ENCODE data around the gene MLEC. TPM values are rescaled to one million over a fixed set of nuclear protein-coding genes. Genes with fewer than 3 reads are reported as not detected.
A peak's percentile ranks its signal among the peaks of the same experiment; 100 is the strongest.

Gene MLEC
- total and polyA plus RNA-seq, 9 of the 15 experiments (the other 6 are each of a cell fraction or from before 2014, with no cell fraction given) = 18.5 to 108 (median 57.8) TPM

DNA sequence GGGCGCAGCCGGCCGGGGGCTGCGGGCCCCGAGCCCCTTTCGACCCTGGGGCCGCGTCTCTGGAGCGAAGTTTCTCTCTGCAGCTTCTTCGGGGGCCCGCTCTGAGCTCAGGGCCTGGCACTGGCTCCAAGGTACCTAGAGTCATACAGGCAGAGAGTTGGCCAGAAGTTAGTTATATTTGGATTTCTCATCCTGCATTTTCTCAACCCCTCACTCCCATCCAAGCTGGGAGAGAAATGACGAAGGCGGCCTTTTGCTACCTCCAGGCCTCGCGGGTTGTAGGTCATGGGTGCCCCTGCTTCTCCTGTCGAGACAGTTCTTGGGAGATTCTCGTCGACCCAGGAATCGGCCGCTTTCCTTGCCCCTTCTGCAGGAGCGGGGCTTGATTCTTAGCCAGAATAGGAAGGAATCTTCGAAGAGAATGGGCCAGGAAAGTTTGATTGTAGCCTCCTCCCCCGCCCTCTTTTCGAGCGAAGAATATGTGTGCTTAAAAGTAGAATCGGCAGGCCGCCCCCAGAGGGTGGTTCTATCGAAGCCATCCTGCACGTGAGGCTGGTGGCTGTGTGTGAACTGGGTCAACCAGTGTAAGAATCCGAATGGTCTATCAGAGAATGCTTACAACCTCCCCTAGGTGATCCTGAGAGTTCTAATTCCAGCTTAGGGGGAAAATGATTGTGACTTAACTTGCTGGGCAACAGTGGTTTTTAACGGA, 785 bp downstream of the MLEC start (continued):
- no peak for TF ChIP-seq TAL1 (IDR thresholded peaks at IDR 0.05)
- no peak for TF ChIP-seq MTA3 (IDR thresholded peaks at IDR 0.05; ENCODE audit: borderline replicate concordance)
- TF ChIP-seq ZSCAN29 (IDR thresholded peaks at IDR 0.05) = peak; percentile 66; the same call in 1 of the 2 replicates
- TF ChIP-seq, protein P1, sequence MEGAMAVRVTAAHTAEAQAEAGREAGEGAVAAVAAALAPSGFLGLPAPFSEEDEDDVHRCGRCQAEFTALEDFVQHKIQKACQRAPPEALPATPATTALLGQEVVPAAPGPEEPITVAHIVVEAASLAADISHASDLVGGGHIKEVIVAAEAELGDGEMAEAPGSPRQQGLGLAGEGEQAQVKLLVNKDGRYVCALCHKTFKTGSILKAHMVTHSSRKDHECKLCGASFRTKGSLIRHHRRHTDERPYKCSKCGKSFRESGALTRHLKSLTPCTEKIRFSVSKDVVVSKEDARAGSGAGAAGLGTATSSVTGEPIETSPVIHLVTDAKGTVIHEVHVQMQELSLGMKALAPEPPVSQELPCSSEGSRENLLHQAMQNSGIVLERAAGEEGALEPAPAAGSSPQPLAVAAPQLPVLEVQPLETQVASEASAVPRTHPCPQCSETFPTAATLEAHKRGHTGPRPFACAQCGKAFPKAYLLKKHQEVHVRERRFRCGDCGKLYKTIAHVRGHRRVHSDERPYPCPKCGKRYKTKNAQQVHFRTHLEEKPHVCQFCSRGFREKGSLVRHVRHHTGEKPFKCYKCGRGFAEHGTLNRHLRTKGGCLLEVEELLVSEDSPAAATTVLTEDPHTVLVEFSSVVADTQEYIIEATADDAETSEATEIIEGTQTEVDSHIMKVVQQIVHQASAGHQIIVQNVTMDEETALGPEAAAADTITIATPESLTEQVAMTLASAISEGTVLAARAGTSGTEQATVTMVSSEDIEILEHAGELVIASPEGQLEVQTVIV (CRISPR knock-in tag; IDR thresholded peaks at IDR 0.05; ENCODE audit: borderline replicate concordance) = no peak
- TF ChIP-seq GATAD2B (IDR thresholded peaks at IDR 0.05; ENCODE audit: borderline replicate concordance) = no peak
- TF ChIP-seq, protein P2, sequence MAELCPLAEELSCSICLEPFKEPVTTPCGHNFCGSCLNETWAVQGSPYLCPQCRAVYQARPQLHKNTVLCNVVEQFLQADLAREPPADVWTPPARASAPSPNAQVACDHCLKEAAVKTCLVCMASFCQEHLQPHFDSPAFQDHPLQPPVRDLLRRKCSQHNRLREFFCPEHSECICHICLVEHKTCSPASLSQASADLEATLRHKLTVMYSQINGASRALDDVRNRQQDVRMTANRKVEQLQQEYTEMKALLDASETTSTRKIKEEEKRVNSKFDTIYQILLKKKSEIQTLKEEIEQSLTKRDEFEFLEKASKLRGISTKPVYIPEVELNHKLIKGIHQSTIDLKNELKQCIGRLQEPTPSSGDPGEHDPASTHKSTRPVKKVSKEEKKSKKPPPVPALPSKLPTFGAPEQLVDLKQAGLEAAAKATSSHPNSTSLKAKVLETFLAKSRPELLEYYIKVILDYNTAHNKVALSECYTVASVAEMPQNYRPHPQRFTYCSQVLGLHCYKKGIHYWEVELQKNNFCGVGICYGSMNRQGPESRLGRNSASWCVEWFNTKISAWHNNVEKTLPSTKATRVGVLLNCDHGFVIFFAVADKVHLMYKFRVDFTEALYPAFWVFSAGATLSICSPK (IDR thresholded peaks at IDR 0.05; ENCODE audit: borderline replicate concordance) = no peak
- TF ChIP-seq, protein P3, sequence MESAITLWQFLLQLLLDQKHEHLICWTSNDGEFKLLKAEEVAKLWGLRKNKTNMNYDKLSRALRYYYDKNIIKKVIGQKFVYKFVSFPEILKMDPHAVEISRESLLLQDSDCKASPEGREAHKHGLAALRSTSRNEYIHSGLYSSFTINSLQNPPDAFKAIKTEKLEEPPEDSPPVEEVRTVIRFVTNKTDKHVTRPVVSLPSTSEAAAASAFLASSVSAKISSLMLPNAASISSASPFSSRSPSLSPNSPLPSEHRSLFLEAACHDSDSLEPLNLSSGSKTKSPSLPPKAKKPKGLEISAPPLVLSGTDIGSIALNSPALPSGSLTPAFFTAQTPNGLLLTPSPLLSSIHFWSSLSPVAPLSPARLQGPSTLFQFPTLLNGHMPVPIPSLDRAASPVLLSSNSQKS (CRISPR knock-in tag; IDR thresholded peaks at IDR 0.05) = no peak
- TF ChIP-seq RBBP5 (IDR thresholded peaks at IDR 0.05; ENCODE audit: borderline replicate concordance, insufficient read depth, low read length, poor library complexity, severe bottlenecking) = peak; percentile 14
- TF ChIP-seq TOE1 (IDR thresholded peaks at IDR 0.05; ENCODE audit: borderline replicate concordance) = no peak
- no peak for TF ChIP-seq TOE1 (CRISPR knock-in tag; IDR thresholded peaks at IDR 0.05; ENCODE audit: borderline replicate concordance, low read depth)
- no peak for TF ChIP-seq KDM4B (IDR thresholded peaks at IDR 0.05; ENCODE audit: borderline replicate concordance in 2 of 2, low read depth in 1 of 2)
- peak; percentile 39; the same call in 1 of the 2 replicates for TF ChIP-seq EGR1 (conservative IDR thresholded peaks at IDR 0.05)
- no peak for TF ChIP-seq HMG20B (CRISPR knock-in tag; IDR thresholded peaks at IDR 0.05)
- TF ChIP-seq KLF16 (IDR thresholded peaks at IDR 0.05) = no peak
- TF ChIP-seq BHLHE40 (IDR thresholded peaks at IDR 0.05; ENCODE audit: low read length) = peak; percentile 94
- TF ChIP-seq SRSF3 (IDR thresholded peaks at IDR 0.05; ENCODE audit: insufficient read depth, low read length) = no peak
- no peak for TF ChIP-seq PHF20 (IDR thresholded peaks at IDR 0.05; ENCODE audit: partially characterized antibody)
- TF ChIP-seq, protein P4, sequence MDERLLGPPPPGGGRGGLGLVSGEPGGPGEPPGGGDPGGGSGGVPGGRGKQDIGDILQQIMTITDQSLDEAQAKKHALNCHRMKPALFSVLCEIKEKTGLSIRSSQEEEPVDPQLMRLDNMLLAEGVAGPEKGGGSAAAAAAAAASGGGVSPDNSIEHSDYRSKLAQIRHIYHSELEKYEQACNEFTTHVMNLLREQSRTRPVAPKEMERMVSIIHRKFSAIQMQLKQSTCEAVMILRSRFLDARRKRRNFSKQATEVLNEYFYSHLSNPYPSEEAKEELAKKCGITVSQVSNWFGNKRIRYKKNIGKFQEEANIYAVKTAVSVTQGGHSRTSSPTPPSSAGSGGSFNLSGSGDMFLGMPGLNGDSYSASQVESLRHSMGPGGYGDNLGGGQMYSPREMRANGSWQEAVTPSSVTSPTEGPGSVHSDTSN (CRISPR knock-in tag; IDR thresholded peaks at IDR 0.05; ENCODE audit: low read depth) = no peak
- TF ChIP-seq, protein P4 (tag; conservative IDR thresholded peaks at IDR 0.05; ENCODE audit: low read depth) = no peak
- no peak for TF ChIP-seq ZNF175 (CRISPR knock-in tag; IDR thresholded peaks at IDR 0.05; ENCODE audit: low read depth)
